HCT116 (cell line): Measurements from ENCODE around the gene FAM168B. TPM values are rescaled to one million over a fixed set of nuclear protein-coding genes. Genes with fewer than 3 reads are reported as not detected.

Experiments
- ATAC-seq: fragments of 200-7000 bp; cut with Tn5 transposase; 2 replicates; pipeline ENCODE4 v1.9.1; 2020; ENCODE audit warnings: mild to moderate bottlenecking, moderate library complexity
- BruUV-seq: library from RNA; stranded (reverse); fragments of 400-500 nt; replicated peaks from 2 replicates; lab custom pipeline; 2021; lab: Mats Ljungman, UMichigan
- CTCF ChIA-PET: fragments of 300-600 bp; sonication (Branson Sonifier 250); formaldehyde crosslinking; loops from one replicate; lab custom pipeline; 2021; ENCODE audit warnings: antibody characterized with exemption; lab: Charles Lee
- POLR2A ChIA-PET: fragments of 300-600, 350-600 bp; sonication (Branson Sonifier 250); formaldehyde crosslinking; loops from one replicate; lab custom pipeline; 2021; ENCODE audit warnings: antibody characterized with exemption; lab: Charles Lee
- RAD21 ChIA-PET, 2 experiments: fragments of 300-600 bp; sonication (Branson Sonifier 250); formaldehyde crosslinking; loops; one replicate each; lab custom pipeline; 2023; ENCODE audit warnings: low total read pairs in 2 of 2; ENCODE audit not compliant: uncharacterized antibody in 2 of 2, unreplicated experiment in 2 of 2, low non-redundant PET in 1 of 2; lab: Charles Lee
- DNase-seq: peaks from one replicate; pipeline ENCODE4 v3.0.0-alpha.2; 2010; ENCODE audit warnings: low read depth, low spot score
- H2AFZ ChIP-seq: fragments of 200-600 bp; shearing (Covaris generic), sonication (generic); 2 replicates; pipeline ENCODE4 v1.6.1; 2017; ENCODE audit warnings: low read depth, mixed run types, mixed read lengths, antibody characterized with exemption, low read length; ENCODE audit not compliant: poor library complexity, severe bottlenecking
- H3K27ac ChIP-seq: 2 replicates; pipeline ENCODE4 v1.5.1; 2012; ENCODE audit warnings: low read depth, low read length
- H3K27me3 ChIP-seq: fragments of 200-600 bp; sonication (generic); 2 replicates; pipeline ENCODE4 v1.6.1; 2016; ENCODE audit warnings: mixed run types, low read length, mixed read lengths; ENCODE audit not compliant: insufficient read depth
- H3K36me3 ChIP-seq, 2 experiments: fragments of 200-500 bp in 1 of 2; fragments of 200-600 bp in 1 of 2; sonication (Bioruptor generic) in 1 of 2; sonication (generic) in 1 of 2; 2 replicates each; pipeline versions ENCODE4 v1.5.1 to v1.6.1; 2014 to 2016; ENCODE audit warnings: low read length in 2 of 2, inconsistent platforms in 1 of 2, mixed read lengths in 1 of 2, mixed run types in 1 of 2; ENCODE audit not compliant: insufficient read depth in 2 of 2, control insufficient read depth in 1 of 2
- H3K4me1 ChIP-seq, 2 experiments: fragments of 200-600 bp in 1 of 2; sonication (generic) in 1 of 2; 2 replicates each; pipeline versions ENCODE4 v1.5.1 to v1.6.1; 2012 to 2017; ENCODE audit warnings: low read length in 2 of 2, inconsistent platforms in 1 of 2, mild to moderate bottlenecking in 1 of 2, mixed read lengths in 1 of 2, mixed run types in 1 of 2, moderate library complexity in 1 of 2; ENCODE audit not compliant: insufficient read depth in 2 of 2, control insufficient read depth in 1 of 2
- H3K4me2 ChIP-seq: fragments of 200-600 bp; sonication (generic); 2 replicates; pipeline ENCODE4 v1.6.1; 2017; ENCODE audit warnings: mixed run types, low read length, mixed read lengths
- H3K4me3 ChIP-seq, 2 experiments: fragments of 200-600 bp in 1 of 2; sonication (generic) in 1 of 2; replicated peaks in 1 of 2; 2 replicates each; pipeline ENCODE4 v1.5.1; 2011 to 2016; ENCODE audit warnings: low read length in 2 of 2, control low read depth in 1 of 2, low read depth in 1 of 2, mild to moderate bottlenecking in 1 of 2, mixed read lengths in 1 of 2, mixed run types in 1 of 2
- H3K79me2 ChIP-seq: fragments of 200-600 bp; sonication (generic); 2 replicates; pipeline ENCODE4 v1.6.1; 2017; ENCODE audit warnings: mild to moderate bottlenecking, mixed run types, low read length, moderate library complexity, mixed read lengths; ENCODE audit not compliant: insufficient read depth
- H3K9ac ChIP-seq: fragments of 200-600 bp; sonication (generic); 2 replicates; pipeline ENCODE4 v1.6.1; 2016; ENCODE audit warnings: low read length, mixed read lengths
- H3K9me2 ChIP-seq: fragments of 200-600 bp; sonication (generic), shearing (Covaris generic); 2 replicates; pipeline ENCODE4 v1.6.1; 2017; ENCODE audit warnings: mixed run types, mild to moderate bottlenecking, moderate library complexity; ENCODE audit not compliant: insufficient read depth
- H3K9me3 ChIP-seq, 2 experiments: fragments of 200-500 bp in 1 of 2; fragments of 200-600 bp in 1 of 2; sonication (Bioruptor generic) in 1 of 2; sonication (generic) in 1 of 2; 2 replicates each; pipeline ENCODE4 v1.6.1; 2014 to 2017; ENCODE audit warnings: low read length in 2 of 2, mixed read lengths in 2 of 2, inconsistent platforms in 1 of 2, low read depth in 1 of 2, mild to moderate bottlenecking in 1 of 2, mixed run types in 1 of 2, moderate library complexity in 1 of 2; ENCODE audit not compliant: control insufficient read depth in 1 of 2, insufficient read depth in 1 of 2
- H4K20me1 ChIP-seq: fragments of 200-600 bp; sonication (generic), shearing (Covaris generic); 2 replicates; pipeline ENCODE4 v1.6.1; 2017; ENCODE audit warnings: mixed run types, mild to moderate bottlenecking, moderate library complexity; ENCODE audit not compliant: insufficient read depth
- EGR1 ChIP-seq: IDR thresholded peaks from 2 replicates; pipeline ENCODE4 v1.6.1; 2012; ENCODE audit warnings: low read depth
- ELF1 ChIP-seq: IDR thresholded peaks from 2 replicates; pipeline ENCODE4 v1.6.1; 2012; ENCODE audit warnings: low read depth, borderline replicate concordance
- EZH2phosphoT487 ChIP-seq: fragments of 200-600 bp; IDR thresholded peaks from 2 replicates; pipeline ENCODE4 v1.6.1; 2018; ENCODE audit warnings: antibody characterized with exemption, borderline replicate concordance
- FOSL1 ChIP-seq: IDR thresholded peaks from 2 replicates; pipeline ENCODE4 v1.6.1; 2012; ENCODE audit warnings: low read depth
- JUND ChIP-seq: IDR thresholded peaks from 2 replicates; pipeline ENCODE4 v1.6.1; 2012
- POLR2A ChIP-seq: IDR thresholded peaks from 2 replicates; pipeline ENCODE4 v1.7.0; 2011; ENCODE audit warnings: borderline replicate concordance; ENCODE audit not compliant: insufficient read depth, insufficient read length; ENCODE audit errors: extremely low read depth
- POLR2AphosphoS5 ChIP-seq: IDR thresholded peaks from 2 replicates; pipeline ENCODE4 v1.6.1; 2011; ENCODE audit warnings: mild to moderate bottlenecking, low read depth, low read length, moderate library complexity
- SIN3A ChIP-seq: IDR thresholded peaks from 2 replicates; pipeline ENCODE4 v1.6.1; 2012; ENCODE audit warnings: low read depth
- SP1 ChIP-seq: IDR thresholded peaks from 2 replicates; pipeline ENCODE4 v1.6.1; 2012; ENCODE audit warnings: low read depth
- ZFX ChIP-seq: fragments of 450-650 bp; IDR thresholded peaks from 2 replicates; pipeline ENCODE4 v1.6.1; 2017
- intact Hi-C: fragments of 100-400 bp; cut with micrococcal nuclease; formaldehyde crosslinking; loops from 2 replicates; pipeline ENCODE4 v1.10.0; 2022
- total RNA-seq: library from RNA; stranded (reverse); gene quantifications from one replicate; pipeline ENCODE4 v1.2.1, GENCODE V29; 2021; ENCODE audit not compliant: unreplicated experiment
- TF ChIP-seq, protein P1 (sequence below): IDR thresholded peaks from 2 replicates; pipeline ENCODE4 v1.6.1; 2012
- TF ChIP-seq, protein P2 (sequence below): IDR thresholded peaks from 2 replicates; pipeline ENCODE4 v1.6.1; 2011; ENCODE audit warnings: mild to moderate bottlenecking, low read length, moderate library complexity; ENCODE audit not compliant: insufficient replicate concordance; ENCODE audit errors: extremely low read depth
- TF ChIP-seq, protein P3 (sequence below), 3 experiments: fragments of 200-600 bp in 1 of 3; sonication (generic) in 1 of 3; IDR thresholded peaks in 2 of 3; conservative IDR thresholded peaks in 1 of 3; 2 replicates each; pipeline ENCODE4 v1.5.1; 2012 to 2017; ENCODE audit warnings: low read depth in 2 of 3, low read length in 2 of 3, antibody characterized with exemption in 1 of 3, borderline replicate concordance in 1 of 3, control low read depth in 1 of 3, mild to moderate bottlenecking in 1 of 3, mixed read lengths in 1 of 3, mixed run types in 1 of 3, moderate library complexity in 1 of 3; ENCODE audit not compliant: insufficient read depth in 1 of 3

The FAM168B gene
- total RNA-seq, 1 experiment from 2014 or later: 94.5 TPM

DNA sequence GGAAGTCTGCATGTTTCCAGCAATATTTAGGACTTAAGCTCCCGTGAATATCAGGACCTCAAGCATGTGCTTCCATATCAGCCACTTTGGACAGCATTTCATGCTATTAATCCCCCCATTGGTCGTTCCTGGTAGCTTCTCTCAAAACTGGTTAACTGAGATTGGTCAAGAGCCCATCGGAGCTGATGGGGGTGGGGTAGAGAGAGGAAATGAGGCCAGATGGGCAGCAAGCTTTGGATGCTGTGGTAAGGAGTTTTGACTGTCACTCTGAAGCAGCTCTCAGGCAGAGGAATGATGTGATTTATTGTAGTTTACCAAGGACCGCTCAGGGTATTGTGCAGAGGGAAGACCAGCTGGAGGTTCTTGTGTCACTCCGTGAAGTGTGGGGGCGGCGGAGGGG lies 81.8 kb downstream of the FAM168B start (continued):
- TF ChIP-seq, protein P1, sequence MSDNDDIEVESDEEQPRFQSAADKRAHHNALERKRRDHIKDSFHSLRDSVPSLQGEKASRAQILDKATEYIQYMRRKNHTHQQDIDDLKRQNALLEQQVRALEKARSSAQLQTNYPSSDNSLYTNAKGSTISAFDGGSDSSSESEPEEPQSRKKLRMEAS: no peak
- TF ChIP-seq JUND: no peak
- no peak for TF ChIP-seq EZH2phosphoT487

DNA sequence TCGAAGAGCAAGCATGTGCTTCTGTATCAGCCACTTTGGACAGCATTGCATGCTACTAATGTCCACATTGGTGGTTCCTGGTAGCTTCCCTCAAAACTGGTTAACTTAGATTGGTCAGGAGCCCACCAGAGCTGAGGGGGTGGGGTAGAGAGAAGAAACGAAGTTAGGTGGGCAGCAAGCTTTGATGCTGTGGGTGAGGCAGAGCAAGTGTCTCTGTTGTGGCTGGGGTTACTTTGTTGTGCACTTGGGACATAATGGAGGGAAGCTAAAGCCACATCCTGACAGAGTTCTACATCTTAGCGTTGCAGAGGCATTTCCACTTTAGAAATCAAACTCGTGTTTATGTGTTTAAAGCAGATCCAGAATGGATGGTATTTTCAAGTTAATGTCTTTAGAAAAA lies 82.7 kb downstream of the FAM168B start:
- DNase-seq (no peak), ATAC-seq (no peak)
- Histone ChIP-seq H3K4me1 (no peaks in the 10 kb centered on the region), H3K9ac (no peak overlapping the region), H2AFZ (no peak overlapping the region), H4K20me1 (no peaks in the 10 kb centered on the region), H3K79me2 (no peaks in the 10 kb centered on the region), H3K4me2 (no peak overlapping the region), H3K27me3 (no peaks in the 10 kb centered on the region), H3K27ac (no peak overlapping the region), H3K4me3 (no peak overlapping the region), H3K9me2 (no peaks in the 10 kb centered on the region), H3K9me3 (no peaks in the 10 kb centered on the region), H3K36me3 (no peaks in the 10 kb centered on the region)
- intact Hi-C loops: no loop called here
- CTCF ChIA-PET: no interaction called here
- POLR2A ChIA-PET: no interaction called here
- no TSS peak for BruUV-seq
- RAD21 ChIA-PET: no interaction called here
- TF ChIP-seq POLR2AphosphoS5: no peak
- no peak for TF ChIP-seq SP1
- TF ChIP-seq EGR1: no peak

DNA sequence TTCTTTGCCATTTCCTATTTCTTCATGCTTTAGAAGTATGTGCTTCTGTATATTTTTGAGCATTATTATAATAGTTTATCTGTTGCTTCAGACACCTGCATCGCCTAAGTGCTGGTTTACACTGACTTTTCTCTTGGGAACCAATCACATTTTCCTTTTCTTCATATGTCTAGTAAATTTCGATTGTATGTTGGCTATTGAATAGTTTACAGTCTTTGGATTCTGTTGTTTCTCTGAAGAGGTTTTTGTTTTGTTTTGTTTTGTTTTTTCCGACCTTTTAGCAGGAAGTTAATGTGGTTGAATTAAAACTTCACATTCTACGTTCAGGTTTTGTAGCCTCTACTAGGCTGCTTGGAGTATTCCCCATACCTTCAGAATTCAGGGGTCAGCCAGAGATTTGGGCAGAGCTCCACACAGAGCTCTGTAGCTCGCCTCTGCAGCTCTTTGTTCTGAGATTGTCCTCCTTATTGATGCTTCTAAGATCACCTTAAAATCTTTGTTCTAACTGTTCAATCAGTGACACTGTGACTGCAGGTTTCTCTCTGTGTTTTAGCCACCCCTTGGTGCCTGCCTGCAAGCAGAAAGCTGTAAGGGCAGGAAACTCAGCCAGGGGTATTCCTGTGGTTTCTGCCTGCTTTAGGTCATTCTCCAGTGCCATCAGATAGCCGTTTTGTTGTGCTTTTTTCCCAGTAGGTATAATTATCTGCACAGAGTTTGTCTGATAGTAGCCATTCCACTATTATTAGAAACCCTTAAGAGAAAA lies 83.4 kb downstream of the FAM168B start:
- H4K20me1 ChIP-seq: no peaks in the 10 kb centered on the region
- no peaks in the 10 kb centered on the region for H3K9me2 ChIP-seq
- H3K4me1 ChIP-seq: no peaks in the 10 kb centered on the region
- H3K9me3 ChIP-seq: no peaks in the 10 kb centered on the region
- intact Hi-C loops: no loop called here
- no peak overlapping the region for H3K9ac ChIP-seq
- H3K27ac ChIP-seq: no peak overlapping the region
- ATAC-seq (no peak), DNase-seq (no peak)
- no peak overlapping the region for H3K4me2 ChIP-seq
- H3K79me2 ChIP-seq: no peaks in the 10 kb centered on the region
- no TSS peak for BruUV-seq
- H3K4me3 ChIP-seq: no peak overlapping the region
- CTCF ChIA-PET: no interaction called here
- TF ChIP-seq, protein P2, sequence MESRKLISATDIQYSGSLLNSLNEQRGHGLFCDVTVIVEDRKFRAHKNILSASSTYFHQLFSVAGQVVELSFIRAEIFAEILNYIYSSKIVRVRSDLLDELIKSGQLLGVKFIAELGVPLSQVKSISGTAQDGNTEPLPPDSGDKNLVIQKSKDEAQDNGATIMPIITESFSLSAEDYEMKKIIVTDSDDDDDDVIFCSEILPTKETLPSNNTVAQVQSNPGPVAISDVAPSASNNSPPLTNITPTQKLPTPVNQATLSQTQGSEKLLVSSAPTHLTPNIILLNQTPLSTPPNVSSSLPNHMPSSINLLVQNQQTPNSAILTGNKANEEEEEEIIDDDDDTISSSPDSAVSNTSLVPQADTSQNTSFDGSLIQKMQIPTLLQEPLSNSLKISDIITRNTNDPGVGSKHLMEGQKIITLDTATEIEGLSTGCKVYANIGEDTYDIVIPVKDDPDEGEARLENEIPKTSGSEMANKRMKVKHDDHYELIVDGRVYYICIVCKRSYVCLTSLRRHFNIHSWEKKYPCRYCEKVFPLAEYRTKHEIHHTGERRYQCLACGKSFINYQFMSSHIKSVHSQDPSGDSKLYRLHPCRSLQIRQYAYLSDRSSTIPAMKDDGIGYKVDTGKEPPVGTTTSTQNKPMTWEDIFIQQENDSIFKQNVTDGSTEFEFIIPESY: no peak
- no peak for TF ChIP-seq SIN3A
- TF ChIP-seq, protein P3, sequence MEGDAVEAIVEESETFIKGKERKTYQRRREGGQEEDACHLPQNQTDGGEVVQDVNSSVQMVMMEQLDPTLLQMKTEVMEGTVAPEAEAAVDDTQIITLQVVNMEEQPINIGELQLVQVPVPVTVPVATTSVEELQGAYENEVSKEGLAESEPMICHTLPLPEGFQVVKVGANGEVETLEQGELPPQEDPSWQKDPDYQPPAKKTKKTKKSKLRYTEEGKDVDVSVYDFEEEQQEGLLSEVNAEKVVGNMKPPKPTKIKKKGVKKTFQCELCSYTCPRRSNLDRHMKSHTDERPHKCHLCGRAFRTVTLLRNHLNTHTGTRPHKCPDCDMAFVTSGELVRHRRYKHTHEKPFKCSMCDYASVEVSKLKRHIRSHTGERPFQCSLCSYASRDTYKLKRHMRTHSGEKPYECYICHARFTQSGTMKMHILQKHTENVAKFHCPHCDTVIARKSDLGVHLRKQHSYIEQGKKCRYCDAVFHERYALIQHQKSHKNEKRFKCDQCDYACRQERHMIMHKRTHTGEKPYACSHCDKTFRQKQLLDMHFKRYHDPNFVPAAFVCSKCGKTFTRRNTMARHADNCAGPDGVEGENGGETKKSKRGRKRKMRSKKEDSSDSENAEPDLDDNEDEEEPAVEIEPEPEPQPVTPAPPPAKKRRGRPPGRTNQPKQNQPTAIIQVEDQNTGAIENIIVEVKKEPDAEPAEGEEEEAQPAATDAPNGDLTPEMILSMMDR (IDR thresholded peaks at IDR 0.05 in 2 of 3, conservative IDR thresholded peaks at IDR 0.05 in 1 of 3; ENCODE audit: borderline replicate concordance in 1 of 3, insufficient read depth in 1 of 3, low read depth in 2 of 3, low read length in 2 of 3): no peak
- TF ChIP-seq JUND: no peak
- TF ChIP-seq ZFX: no peak
- TF ChIP-seq POLR2A: no peak
- no peak for TF ChIP-seq EZH2phosphoT487
- TF ChIP-seq POLR2AphosphoS5: no peak
- TF ChIP-seq FOSL1: no peak
- no peak for TF ChIP-seq ELF1
- no peaks in the 10 kb centered on the region for H3K27me3 ChIP-seq
- no peaks in the 10 kb centered on the region for H3K36me3 ChIP-seq
- RAD21 ChIA-PET: no interaction called here
- H2AFZ ChIP-seq: no peak overlapping the region
- POLR2A ChIA-PET: no interaction called here
